Activated T-cell treated with anti-CD3 and anti-CD28 coated beads for 48 hours (primary cell): ENCODE measurements around the gene PPM1F.
"Not testable (repeated sequence)": the region's sequence is repeated elsewhere in the genome, so short reads cannot be mapped to it uniquely, and the experiment has no call there.

Source experiments
- DNase-seq: peaks from one replicate; pipeline ENCODE4 v3.0.0-alpha.2; 2020; ENCODE audit warnings: low read depth

The PPM1F gene

GRCh38 chr22:21940521-21940920, 12.1 kb downstream of the PPM1F start:
- no peak for DNase-seq

GRCh38 chr22:21939935-21940334, 12.7 kb downstream of the PPM1F start:
- DNase-seq, result not testable (repeated sequence)

DNA sequence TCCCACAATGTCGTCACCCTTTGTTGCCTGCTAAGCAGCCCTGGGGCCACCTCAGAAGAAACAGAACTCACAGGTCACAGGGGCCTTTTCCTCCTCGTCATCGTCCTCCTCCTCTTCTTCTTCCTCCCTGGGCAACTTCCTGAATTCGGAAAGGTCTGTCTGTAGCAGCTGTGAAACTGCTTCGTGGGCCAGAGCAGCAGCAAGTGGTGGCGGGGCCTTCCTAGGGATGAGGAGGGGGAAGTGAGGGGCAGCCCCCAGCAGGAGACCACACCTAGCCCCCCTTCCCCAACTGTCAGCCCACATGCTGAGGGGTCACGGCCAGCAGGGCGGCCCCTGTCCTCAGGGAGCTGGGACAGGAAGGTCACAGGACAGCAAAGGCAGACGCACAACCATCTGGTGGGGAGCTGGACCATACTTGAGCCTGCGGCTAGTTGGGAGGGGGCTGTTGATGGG, 13.2 kb downstream of the PPM1F start:
- no peak for DNase-seq

- DNase-seq, result no peak
Observed at GRCh38 chr22:21938906-21939305, 13.7 kb downstream of the PPM1F start.

- DNase-seq, result peak; percentile 90
Observed at GRCh38 chr22:21938071-21938822, 14.4 kb downstream of the PPM1F start.

GRCh38 chr22:21937821-21938070, 14.9 kb downstream of the PPM1F start:
- DNase-seq, result no peak

DNA sequence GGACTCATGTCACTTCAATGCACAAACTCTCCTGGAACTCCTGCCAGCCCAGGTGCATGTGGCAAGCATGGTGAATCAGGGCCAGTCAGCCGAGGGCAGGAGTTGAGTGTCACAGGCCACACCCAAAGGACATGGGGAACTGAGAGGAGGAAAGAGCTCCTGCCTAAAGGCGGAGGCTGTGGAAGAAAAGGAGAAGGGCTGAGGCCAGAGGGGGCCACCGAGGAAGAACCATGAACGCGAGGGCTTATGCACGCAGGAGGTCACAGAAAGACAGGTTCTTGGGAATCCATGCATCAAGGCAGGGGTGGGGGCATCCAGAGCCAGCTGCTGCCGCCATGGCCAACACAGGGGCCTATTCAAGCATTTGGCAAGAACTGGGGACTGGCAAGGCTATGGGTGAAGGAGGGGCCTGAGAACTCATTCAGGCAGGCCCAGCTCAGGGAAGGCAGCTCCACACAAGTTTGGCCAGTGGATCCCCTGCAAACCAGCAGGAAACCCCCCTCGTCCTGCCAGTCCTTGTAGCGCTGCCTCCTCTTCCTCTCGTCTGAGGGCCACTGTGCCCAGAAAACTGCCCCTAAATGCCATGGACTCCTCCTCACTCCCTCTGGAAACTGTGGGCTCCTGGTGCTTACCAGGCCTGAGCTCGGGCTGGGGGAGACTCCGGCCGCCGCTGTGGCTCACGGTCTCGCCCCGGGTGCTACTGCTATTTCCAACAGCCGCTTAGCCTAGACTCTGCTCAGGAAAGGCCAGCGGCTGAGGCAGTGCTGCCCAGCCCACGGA, 15.4 kb downstream of the PPM1F start:
- no peak for DNase-seq

DNA sequence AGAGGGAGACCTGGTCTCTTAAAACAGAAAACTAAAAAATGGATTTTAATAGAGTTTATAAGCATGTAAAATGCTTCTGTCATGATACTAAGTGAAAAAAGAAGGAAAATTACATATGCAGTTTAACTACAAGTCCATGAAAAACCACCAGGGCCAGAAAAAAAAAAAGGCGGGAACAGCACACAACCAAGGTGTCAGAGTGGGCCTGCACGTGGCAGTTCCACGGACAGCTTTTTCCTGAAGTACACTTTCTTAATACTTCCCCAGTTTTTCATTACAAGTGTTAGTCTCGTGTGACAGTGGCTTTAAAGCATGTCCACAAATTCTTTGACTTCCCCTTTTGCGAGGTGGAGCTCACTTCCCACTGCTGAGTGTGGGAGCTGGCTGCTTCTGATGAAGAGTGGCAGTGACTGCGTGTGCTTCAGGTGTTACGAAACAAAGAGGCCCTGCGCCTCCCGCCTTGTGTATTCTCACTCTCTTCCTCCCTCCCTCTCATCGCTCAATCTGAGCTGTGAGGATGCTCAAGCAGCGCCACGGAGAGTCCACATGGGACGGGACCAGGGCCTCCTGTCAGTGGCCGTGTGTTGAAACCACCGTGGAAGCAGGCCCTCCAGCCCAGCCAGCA, 16.4 kb downstream of the PPM1F start:
- no peak for DNase-seq

GRCh38 chr22:21933910-21934309, 18.7 kb downstream of the PPM1F start:
- DNase-seq, result no peak

- DNase-seq, result no peak
Observed at GRCh38 chr22:21933413-21933812, 19.2 kb downstream of the PPM1F start.

- no peak for DNase-seq
Observed at GRCh38 chr22:21932347-21932746, 20.3 kb downstream of the PPM1F start.

DNA sequence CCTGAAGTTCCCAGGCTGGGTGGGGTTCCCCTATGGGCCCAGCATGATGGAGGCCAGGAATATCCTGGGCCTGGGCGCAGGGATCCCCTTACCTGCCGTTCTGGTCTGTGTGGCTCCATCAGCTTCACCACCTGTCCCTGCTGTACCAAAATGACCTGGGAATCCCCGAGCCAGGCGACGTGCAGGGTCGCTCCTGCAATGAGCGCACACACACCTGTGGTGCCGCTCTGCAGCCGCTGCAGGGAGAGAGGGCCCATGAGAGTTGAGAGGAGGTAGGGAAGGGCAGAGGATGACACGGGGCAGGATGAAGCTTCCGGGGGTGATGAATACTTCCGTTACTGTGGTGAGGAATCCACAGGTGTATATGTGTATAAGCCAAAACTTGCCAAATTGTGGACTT, 21.6 kb downstream of the PPM1F start:
- no peak for DNase-seq

- no peak for DNase-seq
Observed at GRCh38 chr22:21929253-21929652, 23.4 kb downstream of the PPM1F start.

DNA sequence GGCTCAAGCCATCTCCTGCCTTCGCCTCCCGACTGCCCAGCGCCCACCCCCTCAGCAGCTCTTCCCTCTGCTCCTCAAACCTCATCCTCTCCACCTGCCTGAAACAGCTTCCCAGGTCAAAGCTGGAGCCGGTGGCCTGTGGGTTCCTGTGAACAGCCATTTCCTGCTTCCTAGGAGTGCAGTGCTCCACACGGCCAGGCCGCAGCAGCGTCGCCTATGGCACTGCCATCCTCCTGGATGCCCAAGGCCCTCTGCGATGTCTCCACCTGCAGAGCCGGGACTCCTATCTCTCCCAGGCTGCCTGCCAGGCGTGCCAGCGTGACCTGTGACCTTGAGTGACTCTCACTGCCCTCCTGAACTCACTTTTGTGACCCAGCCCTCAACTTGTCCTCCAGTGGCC, 24.6 kb downstream of the PPM1F start:
- no peak for DNase-seq

DNA sequence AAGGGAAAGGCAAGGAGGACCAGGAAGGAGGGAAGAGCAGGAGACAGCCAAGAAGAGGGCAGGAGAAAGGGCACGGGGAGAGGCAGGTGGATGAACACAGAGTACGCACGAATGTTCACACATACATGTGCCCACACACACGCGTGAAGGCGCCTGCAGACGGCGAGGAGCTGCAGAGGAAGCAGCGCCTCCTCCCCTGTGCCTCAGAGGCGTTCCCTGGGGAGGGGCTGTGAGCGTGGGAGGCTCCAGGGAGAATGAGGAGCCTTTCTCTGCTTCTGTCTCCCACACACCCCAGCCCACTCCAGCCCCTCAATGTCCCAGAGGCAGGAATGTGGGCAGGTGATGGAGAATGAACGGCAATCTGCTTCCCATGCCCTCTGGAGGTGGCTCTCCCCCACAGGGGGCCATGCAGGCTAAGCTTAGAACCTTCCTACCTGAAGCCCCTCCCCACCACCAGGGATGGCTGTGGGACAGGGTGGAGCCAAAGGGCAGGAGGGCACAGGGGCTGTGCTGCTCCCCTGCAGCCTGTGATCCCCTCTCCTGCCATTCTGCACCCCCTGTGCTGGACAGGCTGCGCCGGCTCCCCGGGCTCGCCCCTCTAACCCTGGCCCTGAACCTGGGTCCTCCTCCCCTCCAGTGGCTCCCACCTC, 25.3 kb downstream of the PPM1F start:
- DNase-seq, result no peak

DNA sequence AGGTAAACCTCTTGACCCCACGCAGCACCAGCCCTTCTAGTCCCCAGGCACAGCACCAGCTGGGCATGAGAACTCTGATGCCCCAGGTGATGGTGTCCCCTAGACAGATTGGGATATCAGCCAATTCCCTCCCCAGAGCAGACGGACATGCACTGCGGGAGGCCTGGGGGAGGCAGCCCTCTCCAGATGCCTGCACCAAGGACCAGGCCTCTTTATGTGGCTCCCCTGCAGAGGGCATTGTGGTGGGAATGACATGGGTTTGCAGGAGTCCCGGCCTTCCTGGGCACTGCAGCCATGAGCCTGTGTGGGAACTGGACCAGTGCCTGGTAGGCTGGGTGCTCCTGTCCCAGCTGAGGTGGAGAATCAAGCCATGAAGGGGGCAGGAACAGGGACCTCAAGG, 25.9 kb downstream of the PPM1F start:
- no peak for DNase-seq

- no peak for DNase-seq
Observed at GRCh38 chr22:21923163-21923561, 29.5 kb downstream of the PPM1F start.

DNA sequence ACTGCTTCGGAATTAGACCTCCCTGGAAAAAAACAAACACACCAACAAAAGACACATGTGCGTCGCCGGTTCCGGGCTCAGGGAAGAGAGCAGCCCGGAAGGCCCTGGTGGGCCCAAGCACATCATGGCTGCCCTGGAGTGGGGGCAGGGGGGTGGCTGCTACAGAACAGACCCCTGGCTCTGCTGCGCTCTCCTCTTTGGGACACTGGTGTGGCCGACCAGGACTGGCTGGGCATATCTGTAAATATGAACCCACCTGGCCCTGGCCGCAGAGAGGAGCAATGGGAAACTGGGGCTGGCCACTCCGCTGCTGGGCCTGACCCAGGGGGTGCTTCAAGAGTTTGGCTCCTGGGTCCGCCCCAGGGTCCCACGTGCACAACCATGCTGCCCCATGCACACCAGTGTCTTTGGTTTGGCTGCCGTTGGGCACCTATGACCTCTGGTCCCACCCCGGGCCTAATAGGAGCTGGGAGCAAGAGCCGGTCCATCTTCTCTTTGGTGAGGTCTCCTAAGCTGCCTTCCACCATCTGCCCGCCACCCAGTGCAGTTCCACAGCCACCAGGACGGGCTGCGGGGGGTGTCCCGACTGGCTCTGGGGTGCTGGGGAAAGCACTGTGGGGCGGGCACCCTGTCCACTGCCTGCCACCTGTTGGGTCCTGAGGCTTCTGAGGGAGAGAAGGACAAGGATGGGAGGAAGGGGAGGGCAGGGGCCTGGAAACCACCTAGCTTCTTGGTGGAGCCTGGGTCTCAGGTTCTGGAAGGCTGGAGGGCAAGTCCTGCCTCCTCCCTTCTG, 30.1 kb downstream of the PPM1F start:
- DNase-seq, result no peak

GRCh38 chr22:21921729-21922128, 30.9 kb downstream of the PPM1F start:
- no peak for DNase-seq

DNA sequence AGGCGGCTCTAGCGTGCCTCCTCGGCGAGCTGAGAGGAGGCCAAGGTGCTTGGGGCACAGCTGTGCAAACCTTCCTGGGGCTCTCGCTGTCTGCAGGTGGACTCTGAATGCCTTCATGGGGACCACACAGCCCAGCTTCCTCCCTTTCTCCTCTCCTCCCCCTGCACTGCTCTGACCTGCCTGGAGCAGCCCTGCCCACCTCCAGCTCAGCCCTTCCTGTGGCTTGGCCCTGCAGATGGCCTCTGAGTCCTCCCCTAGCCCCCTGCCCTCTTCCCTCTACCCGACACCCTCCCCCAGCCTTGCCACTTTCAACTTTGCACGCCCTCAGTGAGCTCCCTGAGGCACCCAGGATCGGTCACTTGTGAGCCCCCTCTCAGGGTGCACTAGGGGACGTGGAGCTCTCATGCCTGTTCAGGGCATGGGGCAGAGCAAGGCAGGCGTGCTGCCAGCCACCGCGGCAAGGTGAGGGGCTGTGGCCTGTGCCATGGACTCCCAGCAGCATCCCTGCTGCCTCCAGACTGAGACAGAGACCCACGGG, 31.4 kb downstream of the PPM1F start:
- no peak for DNase-seq

- DNase-seq, result no peak
Observed at GRCh38 chr22:21920341-21921183, 32.1 kb downstream of the PPM1F start.
